CD4-positive, alpha-beta T cell treated with Interleukin-17A for 1 hour (primary cell): ENCODE results near the gene CADM3.

ENCODE experiments used
- DNase-seq: peaks from one replicate; pipeline ENCODE4 v3.0.0-alpha.2; 2020

Gene CADM3

GRCh38 chr1:159175571-159175970 is 4.2 kb downstream of the CADM3 start:
- no peak for DNase-seq

GRCh38 chr1:159177272-159177907 is 6.0 kb downstream of the CADM3 start:
- peak; percentile 24 for DNase-seq

- DNase-seq, result no peak
Observed at GRCh38 chr1:159179906-159180305, 8.5 kb downstream of the CADM3 start.

- DNase-seq, result no peak
Observed at GRCh38 chr1:159180516-159180915, 9.1 kb downstream of the CADM3 start.

- DNase-seq, result no peak
Observed at GRCh38 chr1:159181328-159182024, 10.1 kb downstream of the CADM3 start.

GRCh38 chr1:159184201-159184600 is 12.8 kb downstream of the CADM3 start:
- DNase-seq, result no peak

- DNase-seq, result no peak
Observed at GRCh38 chr1:159185121-159185520, 13.7 kb downstream of the CADM3 start.

- DNase-seq, result no peak
Observed at GRCh38 chr1:159187033-159187432, 15.6 kb downstream of the CADM3 start.

GRCh38 chr1:159187647-159188374 is 16.4 kb downstream of the CADM3 start:
- no peak for DNase-seq

GRCh38 chr1:159188375-159188788 is 17.0 kb downstream of the CADM3 start:
- DNase-seq, result no peak

GRCh38 chr1:159190441-159190840 is 19.0 kb downstream of the CADM3 start:
- DNase-seq, result no peak

GRCh38 chr1:159196543-159196942 is 25.1 kb downstream of the CADM3 start:
- no peak for DNase-seq

GRCh38 chr1:159197561-159198557 is 26.4 kb downstream of the CADM3 start:
- DNase-seq, result peak; percentile 32

- DNase-seq, result no peak
Observed at GRCh38 chr1:159199901-159200300, 28.5 kb downstream of the CADM3 start.

- no peak for DNase-seq
Observed at GRCh38 chr1:159200769-159201168, 29.4 kb downstream of the CADM3 start.

- no peak for DNase-seq
Observed at GRCh38 chr1:159201642-159202041, 30.2 kb downstream of the CADM3 start.

GRCh38 chr1:159203610-159204009 is 32.2 kb downstream of the CADM3 start:
- no peak for DNase-seq

- no peak for DNase-seq
Observed at GRCh38 chr1:159204161-159205141, 33.0 kb downstream of the CADM3 start, which contains the start of gene ACKR1. Gene ACKR1 (plus strand): TSS chr1:159204875. CDS start chr1:159204960, 85 bp downstream.

GRCh38 chr1:159205225-159205624 is 33.8 kb downstream of the CADM3 start:
- DNase-seq, result no peak

- no peak for DNase-seq
Observed at GRCh38 chr1:159206110-159206509, 34.7 kb downstream of the CADM3 start.

- no peak for DNase-seq
Observed at GRCh38 chr1:159207080-159207479, 35.7 kb downstream of the CADM3 start.
